ENCODE measurements around the gene TPH2.

GRCh38 chr12:72072592-72073212, 134.1 kb downstream of the TPH2 start:
- TF ChIP-seq CTCF (conservative IDR thresholded peaks at IDR 0.05) (no peak), ZFX (IDR thresholded peaks at IDR 0.05) (no peak)
